NCI-H187 treated with DMSO at 0.1 percent for 48 hours (cell line): ENCODE measurements around the gene DIO2.

ENCODE experiments used
- DNase-seq: peaks from one replicate; lab custom pipeline; 2025; lab: John Stamatoyannopoulos, UW

Gene DIO2

DNA sequence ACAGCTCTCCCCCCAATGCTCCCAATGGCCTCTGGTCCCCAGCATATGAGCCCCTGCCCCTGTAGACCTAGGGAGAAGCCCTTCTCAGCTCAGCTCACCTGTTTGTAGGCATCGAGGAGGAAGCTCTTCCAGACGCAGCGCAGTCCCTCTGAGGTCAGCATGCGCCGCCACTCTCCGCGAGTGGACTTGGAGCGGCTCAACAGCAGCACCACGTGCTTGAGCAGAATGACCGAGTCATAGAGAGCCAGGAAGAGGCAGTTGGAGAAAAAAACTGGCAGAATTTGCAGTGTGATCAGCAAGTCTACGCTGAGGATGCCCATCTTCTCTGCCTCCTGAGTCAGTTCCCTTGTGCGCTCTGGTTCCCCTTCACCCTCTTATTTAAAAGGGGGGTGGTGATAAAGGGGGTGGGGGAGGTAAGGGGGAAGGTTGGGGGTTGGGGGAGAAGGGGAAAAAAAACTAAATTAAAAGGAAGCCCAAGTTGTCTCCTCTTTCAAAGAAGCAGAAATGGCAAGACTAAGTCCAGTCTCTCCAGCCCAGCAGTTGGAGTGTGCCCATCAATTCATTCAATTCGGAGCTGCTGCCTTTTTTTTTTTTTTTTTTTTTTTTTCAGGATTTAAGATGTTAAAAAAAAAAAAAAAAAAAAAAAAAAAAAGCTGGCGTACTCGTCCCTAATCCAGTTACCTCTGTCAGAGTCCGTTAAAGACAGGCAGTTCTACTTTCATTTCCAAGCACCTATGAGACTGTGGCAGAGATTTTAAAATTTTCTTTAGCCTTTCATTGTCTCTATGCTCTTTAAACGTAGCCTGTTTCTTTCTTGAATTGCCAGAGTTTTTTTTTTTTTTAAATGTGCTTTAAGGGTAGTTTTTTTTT, at the start of gene DIO2:
TSS of gene DIO2 (minus strand) at position 352 of the 870 bp plus-strand sequence. CDS start at position 320, 32 bp downstream.
- DNase-seq = no peak

DNA sequence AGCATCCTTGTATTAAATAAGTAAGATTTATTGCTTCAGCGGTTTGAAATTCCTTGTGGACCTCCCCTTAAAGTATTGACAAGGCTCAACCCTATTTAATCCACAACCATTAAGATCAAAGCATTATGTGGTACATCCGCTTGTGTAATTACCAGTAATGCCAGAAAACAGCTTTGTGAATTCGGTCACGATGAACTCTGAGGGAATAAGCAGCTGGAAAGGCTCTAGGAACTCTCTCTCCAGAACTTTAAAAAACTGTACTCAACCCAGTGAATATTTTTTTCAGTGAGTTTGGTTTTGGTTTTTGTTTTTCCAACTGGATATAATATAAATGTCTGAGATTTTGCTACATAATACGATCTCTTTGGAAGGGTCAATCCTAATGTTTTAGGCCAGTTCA, 49.3 kb upstream of the DIO2 start:
- no peak for DNase-seq

DNA sequence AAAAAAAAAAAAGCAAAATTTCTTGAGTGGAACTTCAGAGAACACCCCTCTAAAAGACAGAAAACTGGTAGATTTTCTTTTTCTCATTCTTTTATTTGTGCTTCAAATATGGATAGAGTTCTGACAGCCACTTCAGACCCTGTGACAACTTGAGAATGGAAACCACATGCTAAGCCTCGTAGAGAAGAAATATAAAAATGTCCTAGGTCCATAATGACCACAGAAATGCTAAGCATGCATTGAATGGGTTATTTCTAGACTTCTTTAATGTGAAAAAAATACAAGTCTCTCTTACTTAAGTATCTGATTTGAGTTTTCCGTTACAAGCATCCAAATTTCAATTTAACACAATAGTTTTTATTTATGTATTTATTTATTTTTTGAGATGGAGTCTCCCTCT, 28.3 kb upstream of the DIO2 start:
- DNase-seq = no peak

DNA sequence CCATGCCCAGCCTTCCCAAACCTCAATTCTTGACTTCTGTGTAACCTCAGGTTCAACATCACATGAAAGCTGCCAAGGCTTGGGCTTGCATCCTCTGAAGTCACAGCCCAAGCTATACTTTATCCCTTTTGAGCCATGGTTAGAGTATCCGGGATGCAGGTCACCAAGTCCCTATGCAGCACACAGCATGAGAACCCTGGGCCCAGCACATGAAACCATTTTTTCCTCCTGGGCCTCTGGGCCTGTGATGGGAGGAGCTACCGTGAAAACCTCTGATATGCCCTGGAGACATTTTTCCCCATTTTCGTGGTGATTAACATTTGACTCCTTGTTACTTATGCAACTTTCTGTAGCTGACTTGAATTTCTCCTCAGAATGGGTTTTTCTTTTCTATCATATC, 25.8 kb upstream of the DIO2 start:
- DNase-seq = no peak

DNA sequence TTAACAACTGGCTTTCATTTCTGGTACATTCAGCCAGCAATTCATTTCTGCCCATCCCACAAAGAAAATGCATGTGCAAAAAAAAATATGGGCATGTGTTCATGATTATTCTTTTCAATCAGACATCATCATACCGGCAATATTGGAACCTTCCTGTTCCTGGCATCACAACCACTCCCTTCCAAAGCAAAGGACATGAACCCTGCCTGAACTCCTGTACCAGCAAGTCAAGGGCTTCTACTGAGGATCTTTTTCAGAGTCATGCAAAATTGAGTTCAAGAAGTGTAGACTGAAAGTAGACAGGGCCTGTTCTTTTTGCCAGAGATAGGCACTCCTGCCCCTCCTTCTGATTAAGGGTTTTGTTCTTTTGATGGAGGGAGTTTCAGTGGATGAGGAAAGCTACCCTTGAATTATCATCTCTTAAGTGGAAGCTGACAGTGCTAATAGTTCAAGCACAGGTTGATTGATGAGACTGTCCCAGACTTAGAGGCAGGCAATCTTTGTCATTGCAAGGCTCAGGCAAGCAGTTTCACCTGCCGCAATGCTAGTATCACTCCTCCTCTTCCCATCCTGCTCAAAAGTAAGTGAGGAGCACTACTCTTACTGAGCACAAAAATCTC, 22.3 kb upstream of the DIO2 start:
- DNase-seq = no peak

DNA sequence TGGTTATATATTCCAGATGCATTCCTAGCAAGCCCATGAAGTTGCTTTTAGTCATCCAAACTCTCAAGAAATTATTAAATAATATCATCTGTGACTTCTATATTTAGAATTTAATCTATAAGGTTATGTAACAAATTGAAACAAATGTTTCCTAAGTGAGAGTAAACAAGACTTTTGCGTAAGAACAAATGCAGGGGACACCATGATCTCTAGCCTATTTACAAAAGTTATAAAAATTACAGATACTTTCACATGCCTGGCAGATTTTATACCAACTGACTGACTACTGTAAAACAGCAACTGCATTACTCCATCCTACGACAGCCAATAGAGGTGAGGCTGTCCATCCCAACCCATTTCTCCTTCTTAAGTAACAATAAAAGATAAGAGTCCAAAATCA, 20.4 kb upstream of the DIO2 start:
- DNase-seq = no peak

DNA sequence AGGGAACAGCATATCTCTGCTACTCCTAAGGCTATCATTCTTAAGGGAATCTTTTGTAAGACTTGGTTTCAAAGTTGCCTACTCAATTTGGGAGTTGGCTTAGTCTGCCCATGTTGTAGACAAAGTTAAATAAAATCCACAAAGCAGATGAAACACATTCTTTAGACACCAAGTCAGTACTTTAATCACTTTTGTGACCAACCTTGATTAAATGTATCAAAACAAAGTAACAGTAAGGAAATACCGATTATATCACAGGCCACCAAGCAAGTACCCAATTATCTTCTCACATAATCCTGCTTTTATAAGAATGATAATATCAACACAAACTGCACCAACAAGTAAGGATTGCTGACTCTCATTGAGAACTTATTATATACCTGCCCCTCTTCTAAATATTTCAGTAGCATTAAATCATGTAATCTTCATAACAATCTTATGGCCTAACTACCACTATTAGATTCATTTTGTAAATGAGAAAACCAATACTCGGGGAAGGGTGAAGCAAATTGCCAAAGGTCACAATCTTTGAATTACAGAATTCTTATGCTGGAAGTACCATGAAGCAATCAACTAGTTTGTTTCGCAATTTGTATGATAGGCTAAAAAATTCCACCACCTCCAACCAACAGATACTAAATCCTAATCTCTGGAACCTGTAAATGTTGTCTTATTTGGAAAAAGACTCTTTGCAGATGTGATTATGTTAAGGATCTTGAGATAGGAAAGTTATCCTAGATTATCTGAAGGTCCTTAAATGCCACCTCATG, 12.6 kb upstream of the DIO2 start:
- DNase-seq = no peak

DNA sequence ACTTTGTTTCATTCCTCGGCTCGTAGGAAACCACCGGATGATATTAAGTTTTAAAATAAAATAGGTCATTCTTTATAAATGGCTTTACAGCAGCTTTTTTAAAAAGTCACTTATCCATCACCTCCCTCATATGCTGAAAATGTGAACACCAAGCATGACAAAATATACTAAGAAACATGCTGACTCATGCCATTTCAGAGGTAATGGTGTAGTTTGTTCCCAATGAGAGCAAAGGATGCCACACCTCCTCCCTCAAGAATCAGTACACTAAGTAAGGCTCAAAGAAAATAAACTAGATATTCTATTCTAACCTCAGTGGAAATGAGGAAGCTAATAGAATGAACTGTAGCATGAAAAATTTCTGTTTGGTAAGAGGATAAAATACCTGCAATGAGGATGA, 5.5 kb upstream of the DIO2 start:
- DNase-seq = no peak

DNA sequence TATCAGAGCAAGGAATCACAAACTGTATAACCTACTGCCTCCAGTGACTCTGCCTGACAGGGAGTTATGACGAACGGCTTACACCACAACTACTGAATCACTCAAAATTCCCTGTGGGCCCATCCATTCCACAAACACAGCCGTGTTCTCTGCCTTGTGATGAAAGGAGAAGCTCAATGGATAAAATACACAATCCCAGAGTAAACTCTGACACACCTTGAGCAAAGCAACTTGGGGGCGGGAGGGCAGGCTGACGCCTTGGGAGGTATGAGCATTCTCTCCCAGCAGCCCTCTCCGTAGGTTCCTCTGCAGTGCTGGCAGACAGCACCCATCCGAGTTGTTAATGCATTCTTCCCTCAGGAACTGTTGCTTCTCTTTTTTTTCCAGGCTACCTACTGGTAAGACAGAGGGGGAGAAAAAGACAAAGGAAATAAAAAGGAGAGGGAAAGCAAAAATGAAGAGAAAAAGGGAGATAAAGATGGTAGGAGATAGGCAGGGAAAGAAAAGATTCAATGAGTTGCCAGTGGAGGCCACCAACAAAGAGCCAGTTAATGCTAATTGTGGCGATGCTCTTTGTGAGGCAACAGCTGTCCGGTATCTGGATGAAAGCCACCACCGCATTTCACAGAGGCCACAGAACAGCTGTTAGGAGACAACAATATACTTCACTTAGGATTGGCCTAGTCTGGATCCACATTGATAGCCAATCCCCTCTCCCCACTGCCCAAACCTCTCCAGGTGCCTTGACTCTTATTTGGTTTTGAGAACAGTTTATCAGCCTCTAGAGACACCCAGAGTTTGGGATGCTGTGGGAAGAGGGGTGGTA, 4.7 kb upstream of the DIO2 start:
- DNase-seq = peak; percentile 74

DNA sequence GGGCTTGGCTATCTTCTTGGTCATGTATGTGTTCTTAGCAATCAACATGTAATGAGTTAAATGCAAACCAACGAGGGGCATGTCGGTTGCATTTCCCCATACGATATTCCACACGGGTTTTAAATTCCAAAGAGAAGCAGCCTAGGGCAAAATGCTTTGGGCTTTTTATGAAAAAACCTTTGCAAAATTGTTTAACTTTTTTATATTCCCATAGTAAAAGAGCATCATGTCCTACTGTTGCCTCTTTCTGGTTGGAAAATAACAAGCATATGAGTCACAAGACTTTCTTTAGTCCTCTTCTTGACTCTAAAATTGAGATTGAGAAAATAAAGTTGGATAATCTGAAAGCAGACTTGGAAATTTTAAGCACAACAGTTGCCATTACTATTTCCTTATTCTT, 3.8 kb upstream of the DIO2 start:
- no peak for DNase-seq

DNA sequence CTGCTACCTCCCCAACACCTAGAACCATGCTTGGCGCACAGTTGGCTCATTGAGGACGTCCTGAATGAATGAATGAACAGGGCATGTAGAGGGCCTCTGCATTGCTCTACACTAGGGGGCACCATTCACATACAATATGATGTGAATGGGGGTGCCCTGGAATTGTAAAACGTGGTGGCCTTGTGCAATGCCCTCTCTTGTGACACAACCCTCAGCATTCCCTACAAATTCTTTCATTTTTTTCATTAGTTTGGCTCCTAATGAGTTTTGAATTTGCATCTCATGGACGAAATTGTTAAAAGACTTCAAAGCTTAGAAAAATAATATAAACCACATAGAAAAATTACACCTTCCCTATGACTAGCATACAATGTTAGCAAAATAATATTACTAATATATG, 2.3 kb upstream of the DIO2 start:
- no peak for DNase-seq

DNA sequence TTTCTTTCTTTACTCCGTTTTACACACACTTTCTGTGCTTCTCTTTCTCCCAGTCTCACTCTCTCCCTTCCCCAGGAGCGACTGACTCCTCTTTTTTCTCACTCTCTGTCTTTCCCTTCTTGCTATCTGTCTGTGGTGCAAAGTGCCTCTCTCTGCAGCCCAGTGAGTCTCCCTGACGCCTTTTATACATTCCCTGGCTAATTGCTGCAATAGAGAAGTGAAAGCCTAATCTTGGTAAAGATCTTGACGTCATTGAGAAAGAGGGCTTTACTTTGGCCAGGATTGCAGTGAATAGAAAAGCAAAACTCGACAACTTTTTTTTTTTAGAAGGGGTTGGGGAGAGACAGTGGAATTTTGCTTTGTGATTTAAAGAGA, 706 bp upstream of the DIO2 start:
- DNase-seq = no peak

DNA sequence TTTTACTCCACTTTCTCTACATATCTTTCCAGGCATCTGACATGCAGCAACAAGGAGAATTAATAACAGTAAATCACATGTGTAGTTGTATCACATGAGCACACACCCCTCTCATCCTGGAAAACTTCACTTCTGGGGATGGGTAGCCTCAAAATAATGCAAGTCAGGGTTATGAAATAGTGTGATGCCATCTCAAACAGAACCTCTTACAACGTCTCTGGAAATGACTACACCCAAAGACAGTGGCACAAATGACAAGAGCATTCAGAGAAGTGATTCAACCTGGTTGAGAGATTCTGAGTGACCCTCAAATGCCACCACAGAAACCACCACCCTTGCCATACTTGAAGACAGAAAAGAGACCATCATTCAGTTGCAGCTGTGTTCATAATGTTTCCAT, 2.8 kb downstream of the DIO2 start:
- DNase-seq = no peak

DNA sequence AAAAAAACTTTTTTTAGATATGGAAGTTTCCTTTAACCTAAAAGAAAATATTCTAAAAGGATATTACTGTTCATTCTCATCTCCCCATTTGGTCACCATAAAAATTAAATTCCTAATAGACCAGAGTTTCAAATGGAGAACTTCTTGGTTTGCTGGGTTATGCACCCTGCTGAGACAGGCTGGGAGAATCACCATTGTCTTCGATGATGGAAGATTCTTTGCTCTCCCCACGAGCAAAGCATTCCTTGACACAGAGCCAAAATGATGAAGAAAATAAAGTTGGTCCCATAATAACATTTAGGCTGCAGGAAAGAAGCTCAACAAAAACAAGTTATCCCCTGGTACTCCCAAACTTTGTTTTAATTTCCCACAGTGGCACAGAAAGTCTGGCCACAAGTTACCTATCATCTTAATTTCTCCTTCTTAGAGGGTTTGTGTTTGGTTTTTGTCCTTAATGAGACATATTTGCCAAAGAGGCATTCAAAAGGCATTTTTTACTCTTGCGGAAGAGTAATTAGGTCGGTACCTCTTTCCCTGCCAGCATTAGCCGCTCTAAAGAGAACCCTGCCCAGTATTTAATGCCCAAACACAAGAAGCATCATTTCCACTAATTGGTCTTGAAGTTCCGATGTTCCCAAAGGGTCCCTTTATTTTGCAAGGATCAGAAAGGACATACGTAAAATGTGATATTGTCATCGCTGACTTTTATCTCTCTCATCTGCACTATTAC, 4.8 kb downstream of the DIO2 start:
- no peak for DNase-seq

DNA sequence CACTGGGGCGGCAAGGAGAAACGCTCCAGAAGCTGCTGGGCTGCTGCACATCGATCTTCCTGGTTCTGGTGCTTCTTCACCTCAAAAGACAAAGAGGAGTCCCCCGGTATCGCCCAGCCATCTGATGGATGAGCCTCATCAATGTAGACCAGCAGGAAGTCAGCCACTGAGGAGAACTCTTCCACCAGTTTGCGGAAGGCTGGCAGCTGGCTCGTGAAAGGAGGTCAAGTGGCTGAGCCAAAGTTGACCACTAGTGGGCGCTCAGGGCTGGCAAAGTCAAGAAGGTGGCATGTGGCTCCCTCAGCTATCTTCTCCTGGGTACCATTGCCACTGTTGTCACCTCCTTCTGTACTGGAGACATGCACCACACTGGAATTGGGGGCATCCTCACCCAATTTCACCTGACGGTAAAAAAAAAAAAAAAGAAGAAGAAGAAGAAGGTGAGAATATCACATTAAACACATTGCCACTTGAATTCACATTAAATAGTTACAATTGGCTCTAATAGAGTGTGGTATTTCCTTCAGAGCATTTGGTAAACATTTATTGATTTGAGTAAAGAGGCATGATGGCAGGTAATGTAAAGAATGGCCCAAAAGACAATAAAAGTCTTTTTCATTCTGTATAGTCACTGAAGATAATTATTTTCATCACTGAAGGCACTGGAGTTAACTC, 8.3 kb downstream of the DIO2 start:
- no peak for DNase-seq

DNA sequence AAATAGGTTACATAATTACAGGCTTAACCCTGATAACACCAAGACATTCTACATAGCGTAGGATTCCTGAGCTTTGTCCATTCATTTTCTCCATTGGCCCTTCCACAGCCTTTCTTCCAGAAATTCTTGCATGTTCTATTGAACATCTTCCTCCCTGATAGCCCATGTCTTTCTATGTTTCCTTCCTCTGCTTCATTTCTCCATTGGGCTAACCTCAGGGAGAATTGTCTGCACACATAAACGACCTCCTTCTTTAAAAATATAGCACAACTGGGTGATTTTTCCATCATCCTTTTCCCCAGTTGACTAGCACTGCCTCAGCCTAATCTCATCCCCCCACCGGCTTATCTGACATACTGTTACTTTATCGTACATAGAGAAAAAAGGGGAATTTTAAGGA, 11.2 kb downstream of the DIO2 start:
- DNase-seq = no peak

DNA sequence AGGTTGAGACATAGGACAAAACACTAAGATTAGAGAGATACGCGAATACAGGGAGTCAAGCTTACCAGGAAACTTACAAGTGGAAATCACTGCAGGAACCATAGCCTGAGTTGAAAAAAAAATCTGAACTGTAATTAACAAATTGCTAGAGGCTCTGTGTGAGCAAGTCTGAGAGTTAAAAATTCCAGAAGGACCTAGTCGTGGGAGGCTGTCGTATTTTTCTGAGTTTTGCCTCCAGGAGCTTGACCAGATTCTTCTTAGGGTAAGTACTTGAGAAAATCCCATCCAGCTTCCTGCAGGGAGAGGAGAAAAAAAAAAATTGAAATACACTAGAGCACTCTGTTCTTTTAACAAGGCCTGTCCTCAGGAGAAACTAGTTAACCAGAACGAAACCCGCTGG, 22.7 kb downstream of the DIO2 start:
- DNase-seq = no peak

DNA sequence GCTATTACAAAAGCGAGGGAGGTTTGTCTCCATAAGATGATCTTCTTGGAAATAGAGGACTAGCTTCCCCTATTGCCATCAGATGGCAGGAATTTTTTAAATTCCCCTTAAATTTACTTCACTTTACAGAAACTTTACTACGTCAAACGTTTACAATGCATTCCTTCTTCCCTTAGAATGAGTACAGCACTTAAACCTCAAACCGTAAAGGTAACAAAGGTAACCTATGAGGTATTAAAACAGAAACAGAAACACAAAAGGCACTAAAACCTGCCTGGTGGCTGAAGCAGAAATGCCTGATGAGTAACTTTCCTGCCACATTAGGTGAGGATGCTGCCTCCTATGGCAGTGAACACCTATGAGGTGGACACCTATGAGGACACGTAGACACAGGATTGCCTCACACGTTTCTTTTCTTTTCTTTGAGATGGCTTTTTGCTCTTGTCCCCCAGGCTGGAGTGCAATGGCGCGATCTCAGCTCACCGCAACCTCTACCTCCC, 25.0 kb downstream of the DIO2 start:
- DNase-seq = no peak

DNA sequence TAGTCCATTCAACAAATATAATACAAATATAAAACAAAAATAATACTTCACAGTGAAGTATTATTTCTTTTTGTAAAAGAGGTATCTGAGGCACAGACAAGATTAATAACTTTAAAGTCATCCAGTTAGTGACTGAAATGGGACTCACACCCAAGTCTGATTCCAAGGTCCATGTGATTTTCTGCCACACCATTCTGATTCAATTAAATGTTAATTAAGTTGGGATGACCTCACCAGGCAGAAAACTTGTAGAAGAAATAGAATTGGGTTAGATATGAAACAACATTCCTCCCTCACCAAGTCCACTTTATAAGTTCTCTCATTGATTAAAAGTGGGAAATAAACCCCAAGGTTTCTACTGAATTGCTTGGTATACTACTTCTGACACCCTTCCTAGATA, 34.4 kb downstream of the DIO2 start:
- DNase-seq = no peak

DNA sequence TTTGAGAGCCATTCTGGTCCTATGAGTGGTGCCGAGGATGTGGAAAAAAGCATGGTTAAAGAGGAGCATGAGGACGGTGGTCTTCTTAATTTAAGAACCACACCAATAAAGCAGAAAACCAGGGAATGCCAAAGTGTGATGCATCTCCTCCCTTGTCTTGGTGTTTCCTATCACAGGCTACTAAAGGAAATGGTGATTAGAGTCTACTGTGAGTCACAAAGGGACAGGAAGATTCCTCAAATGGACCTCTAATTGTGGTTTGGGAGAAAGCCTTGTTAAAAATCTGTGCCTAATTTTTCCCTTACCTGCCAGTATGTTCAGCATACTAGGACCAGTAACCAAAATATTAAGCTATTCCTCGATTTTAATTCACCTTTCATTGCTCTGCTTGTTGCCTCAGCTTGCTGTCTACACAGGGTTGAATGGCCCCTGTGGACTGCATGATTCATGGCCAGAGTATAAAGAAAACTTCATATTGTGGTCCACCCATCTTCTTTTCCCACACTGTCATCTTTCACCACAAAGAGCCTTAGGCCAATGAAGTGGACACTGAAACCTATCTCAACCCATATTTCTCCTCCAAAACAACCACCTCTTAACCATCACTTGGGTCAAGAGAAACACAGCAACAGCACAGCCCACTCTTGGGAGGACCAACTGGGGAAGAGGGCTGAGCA, 38.8 kb downstream of the DIO2 start:
- no peak for DNase-seq
